Testis (tissue), 2 donors: ENCODE measurements around the gene ZBTB7C.

ENCODE experiments used
- CTCF ChIP-seq, 3 experiments: fragments of 450-650 bp in 2 of 3; fragments of 200-600 bp in 1 of 3; sonication (generic) in 1 of 3; IDR thresholded peaks; one replicate each; pipeline ENCODE4 v1.5.1; 2016 to 2019; ENCODE audit warnings: antibody characterized with exemption in 3 of 3, mild to moderate bottlenecking in 2 of 3, moderate library complexity in 1 of 3
- POLR2A ChIP-seq: fragments of 450-650 bp; IDR thresholded peaks from one replicate; pipeline ENCODE4 v1.6.1; 2017; ENCODE audit warnings: antibody characterized with exemption, mild to moderate bottlenecking, moderate library complexity

- TF ChIP-seq CTCF (IDR thresholded peaks at IDR 0.05) = no peak
- TF ChIP-seq POLR2A = no peak
Measured at GRCh38 chr18:47983946-47984345, 425.2 kb downstream of the ZBTB7C start.
